GM21447 (cell line): Measurements from ENCODE around the gene ARHGEF39.
A peak's percentile ranks its signal among the peaks of the same experiment; 100 is the strongest.

Experiments
- ATAC-seq: cut with Tn5 transposase; IDR thresholded peaks from one replicate; pipeline ENCODE4 v1.9.1; 2021; ENCODE audit not compliant: unreplicated experiment

Gene ARHGEF39

DNA sequence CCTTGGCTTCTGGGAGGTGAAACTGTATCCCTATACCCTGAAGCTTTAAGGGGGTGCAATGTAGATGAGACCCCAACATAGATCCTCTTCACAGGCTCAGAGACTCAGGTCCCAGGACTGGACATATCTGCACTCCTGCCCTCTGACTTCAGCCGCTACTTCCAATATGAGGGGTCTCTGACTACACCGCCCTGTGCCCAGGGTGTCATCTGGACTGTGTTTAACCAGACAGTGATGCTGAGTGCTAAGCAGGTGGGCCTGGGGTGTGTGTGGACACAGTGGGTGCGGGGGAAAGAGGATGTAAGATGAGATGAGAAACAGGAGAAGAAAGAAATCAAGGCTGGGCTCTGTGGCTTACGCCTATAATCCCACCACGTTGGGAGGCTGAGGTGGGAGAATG is 14.1 kb upstream of the ARHGEF39 start:
- no peak for ATAC-seq

GRCh38 chr9:35675732-35676392 is 10.9 kb upstream of the ARHGEF39 start:
- ATAC-seq = no peak

DNA sequence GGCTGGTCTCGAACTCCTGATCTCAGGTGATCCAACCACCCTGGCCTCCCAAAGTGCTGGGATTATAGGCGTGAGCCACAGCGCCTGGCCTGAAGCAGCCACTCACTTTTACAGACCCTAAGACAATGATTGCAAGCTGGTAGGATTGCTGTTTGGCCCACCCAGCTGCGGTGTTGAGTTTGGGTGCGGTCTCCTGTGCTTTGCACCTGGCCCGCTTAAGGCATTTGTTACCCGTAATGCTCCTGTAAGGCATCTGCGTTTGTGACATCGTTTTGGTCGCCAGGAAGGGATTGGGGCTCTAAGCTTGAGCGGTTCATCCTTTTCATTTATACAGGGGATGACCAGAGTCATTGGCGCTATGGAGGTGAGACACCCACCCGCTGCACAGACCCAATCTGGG is 10.2 kb upstream of the ARHGEF39 start:
- no peak for ATAC-seq

DNA sequence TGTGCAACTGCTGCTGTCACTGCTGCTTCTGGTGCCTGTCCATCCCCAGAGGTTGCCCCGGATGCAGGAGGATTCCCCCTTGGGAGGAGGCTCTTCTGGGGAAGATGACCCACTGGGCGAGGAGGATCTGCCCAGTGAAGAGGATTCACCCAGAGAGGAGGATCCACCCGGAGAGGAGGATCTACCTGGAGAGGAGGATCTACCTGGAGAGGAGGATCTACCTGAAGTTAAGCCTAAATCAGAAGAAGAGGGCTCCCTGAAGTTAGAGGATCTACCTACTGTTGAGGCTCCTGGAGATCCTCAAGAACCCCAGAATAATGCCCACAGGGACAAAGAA is 9.0 kb upstream of the ARHGEF39 start:
- no peak for ATAC-seq

DNA sequence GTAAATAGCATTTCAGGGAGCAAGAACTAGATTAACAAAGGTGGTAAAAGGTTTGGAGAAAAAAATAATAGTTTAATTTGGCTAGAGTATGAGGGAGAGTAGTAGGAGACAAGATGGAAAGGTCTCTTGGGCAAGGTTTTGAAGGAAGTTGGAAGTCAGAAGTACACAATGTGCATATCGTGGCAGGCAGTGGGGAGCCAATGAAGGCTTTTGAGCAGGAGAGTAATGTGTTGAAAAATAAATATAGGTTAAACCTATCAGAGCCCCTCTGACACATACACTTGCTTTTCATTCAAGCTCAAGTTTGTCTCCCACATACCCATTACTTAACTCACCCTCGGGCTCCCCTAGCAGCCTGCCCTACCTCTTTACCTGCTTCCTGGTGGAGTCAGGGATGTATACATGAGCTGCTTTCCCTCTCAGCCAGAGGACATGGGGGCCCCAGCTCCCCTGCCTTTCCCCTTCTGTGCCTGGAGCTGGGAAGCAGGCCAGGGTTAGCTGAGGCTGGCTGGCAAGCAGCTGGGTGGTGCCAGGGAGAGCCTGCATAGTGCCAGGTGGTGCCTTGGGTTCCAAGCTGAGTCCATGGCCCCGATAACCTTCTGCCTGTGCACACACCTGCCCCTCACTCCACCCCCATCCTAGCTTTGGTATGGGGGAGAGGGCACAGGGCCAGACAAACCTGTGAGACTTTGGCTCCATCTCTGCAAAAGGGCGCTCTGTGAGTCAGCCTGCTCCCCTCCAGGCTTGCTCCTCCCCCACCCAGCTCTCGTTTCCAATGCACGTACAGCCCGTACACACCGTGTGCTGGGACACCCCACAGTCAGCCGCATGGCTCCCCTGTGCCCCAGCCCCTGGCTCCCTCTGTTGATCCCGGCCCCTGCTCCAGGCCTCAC is 8.4 kb upstream of the ARHGEF39 start, which contains the start of gene CA9:
Gene CA9, plus strand, starts transcription at position 797 of the 893 bp plus-strand sequence. Its CDS starts 32 bp downstream, at position 829.
- ATAC-seq = no peak

DNA sequence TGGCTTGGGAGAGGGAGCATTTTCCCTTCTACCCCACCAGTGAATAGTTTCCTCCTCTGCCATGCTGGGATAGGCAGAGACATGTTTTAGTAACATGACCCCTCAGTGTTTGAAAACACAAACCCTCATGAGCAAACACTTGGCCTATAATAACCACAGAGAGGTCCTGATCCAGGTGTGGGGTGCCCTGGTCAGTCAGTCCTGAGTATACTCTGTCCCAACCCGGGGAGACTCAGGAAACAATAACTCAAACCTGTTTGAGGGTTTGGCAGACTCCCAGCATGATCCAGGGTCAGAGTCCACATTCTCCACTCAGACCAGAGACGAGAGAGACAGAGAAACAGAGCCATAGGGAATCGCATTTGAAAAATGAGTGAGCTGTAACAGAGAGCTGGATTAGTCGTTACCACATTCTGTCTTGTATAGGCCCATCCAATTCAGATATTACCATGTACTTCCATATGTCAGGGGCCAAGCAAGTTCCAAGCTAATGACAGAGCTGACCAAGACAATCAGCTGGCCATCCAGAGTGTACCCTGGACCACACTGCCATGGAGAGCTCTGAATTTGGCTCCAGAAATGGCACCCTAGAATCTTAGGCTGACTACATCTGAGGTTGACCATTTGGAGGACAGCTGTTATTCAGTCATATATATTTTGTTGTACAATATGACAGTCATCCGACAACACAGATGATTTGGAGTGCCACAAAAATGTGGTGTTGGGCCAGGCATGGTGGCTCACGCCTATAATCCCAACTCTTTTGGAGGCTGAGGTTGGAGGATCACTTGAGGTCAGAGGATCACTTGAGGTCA is 4.5 kb upstream of the ARHGEF39 start:
- ATAC-seq = no peak

GRCh38 chr9:35667939-35668338 is 2.9 kb upstream of the ARHGEF39 start:
- ATAC-seq = no peak

GRCh38 chr9:35666549-35666948 is 1.6 kb upstream of the ARHGEF39 start:
- no peak for ATAC-seq

DNA sequence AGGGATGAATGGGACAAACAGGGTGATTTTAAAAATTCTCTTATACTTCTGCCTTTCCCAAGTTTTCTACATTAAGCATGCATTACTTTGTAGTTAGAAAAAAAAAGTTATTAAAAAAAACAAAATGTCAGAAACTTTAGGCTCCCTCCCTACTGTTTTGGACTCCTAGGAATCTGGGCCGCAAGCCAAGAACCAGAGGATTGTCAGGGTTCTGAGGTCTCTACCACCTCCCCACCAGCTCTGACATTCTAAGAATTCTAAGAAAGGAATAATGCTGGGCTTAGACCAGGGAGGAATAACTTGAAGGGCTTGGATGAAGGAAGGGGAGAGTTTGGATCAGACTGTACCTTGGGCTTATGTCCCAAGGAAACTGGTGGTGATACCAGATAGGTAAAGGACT is 1.1 kb upstream of the ARHGEF39 start:
- ATAC-seq = no peak

DNA sequence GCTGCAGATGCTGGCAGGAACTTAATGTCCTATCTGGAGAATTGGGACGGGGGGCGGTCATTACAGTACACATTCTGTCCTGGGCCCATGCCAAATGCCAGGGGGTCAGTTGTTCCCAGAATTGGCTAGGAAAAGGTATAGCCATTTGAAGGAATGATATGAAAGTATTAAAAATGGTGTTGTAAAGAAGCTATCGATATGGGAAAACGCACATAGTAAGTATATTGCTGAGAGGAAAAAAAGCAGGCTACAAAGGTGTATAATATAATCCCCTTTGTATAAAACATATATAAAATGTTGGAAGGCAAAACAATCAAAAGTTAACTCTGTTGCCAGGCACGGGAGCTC is 450 bp upstream of the ARHGEF39 start:
- ATAC-seq = no peak

GRCh38 chr9:35662437-35662836 is 2.6 kb downstream of the ARHGEF39 start:
- no peak for ATAC-seq

GRCh38 chr9:35661756-35662350 is 3.1 kb downstream of the ARHGEF39 start:
- no peak for ATAC-seq

GRCh38 chr9:35660966-35661415 is 4.0 kb downstream of the ARHGEF39 start:
- ATAC-seq = no peak

- no peak for ATAC-seq
Observed at GRCh38 chr9:35659340-35659739, 5.7 kb downstream of the ARHGEF39 start.

GRCh38 chr9:35658968-35659220 is 6.1 kb downstream of the ARHGEF39 start:
- ATAC-seq = no peak

- ATAC-seq = peak; percentile 50
Observed at GRCh38 chr9:35658137-35658967, 6.6 kb downstream of the ARHGEF39 start, which contains the start of gene CCDC107. Gene CCDC107 (plus strand): TSS chr9:35658292. CDS start chr9:35658380, 88 bp downstream.

GRCh38 chr9:35657546-35658136 is 7.4 kb downstream of the ARHGEF39 start, which contains the start of gene RMRP:
Gene RMRP (minus strand): TSS chr9:35658019.
- peak; percentile 88 for ATAC-seq

DNA sequence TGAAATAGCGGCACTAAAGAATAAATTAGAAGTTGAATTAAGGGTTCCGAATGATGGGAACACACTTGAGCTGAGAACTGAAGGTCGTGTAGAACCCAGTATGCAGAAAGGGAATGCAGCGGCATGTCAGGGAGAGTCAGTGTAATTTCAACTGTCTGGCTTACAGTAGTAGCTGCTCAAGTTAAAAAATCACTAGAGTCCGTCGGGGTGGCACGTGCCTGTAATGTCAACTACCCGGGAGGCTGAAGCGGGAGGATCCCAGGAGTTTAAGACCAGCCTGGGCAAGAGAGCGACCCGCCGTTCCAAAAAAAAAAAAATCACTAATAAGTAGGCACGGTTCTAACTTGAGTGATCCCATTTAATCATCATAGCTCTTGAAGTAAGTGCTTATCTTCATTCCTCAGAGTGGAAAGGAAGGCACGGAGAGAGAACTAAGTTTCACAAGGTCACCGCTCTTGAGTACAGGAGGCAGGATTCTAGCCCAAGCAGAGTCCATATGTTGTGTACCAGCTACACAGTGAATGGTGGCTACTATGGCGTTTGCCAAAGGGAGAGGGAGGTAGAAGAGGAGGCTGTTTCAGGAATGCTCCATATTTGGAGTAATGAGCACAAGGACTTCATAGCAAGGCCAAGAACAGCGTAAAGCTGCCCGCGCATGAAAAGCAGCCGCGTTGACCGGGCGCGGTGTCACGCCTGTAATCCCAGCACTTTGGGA is 8.0 kb downstream of the ARHGEF39 start:
- no peak for ATAC-seq

GRCh38 chr9:35656348-35656747 is 8.6 kb downstream of the ARHGEF39 start:
- no peak for ATAC-seq
